Lower leg skin (tissue), 3 donors: ENCODE data around the gene MNT.

Experiments used
- CTCF ChIP-seq, 3 donors: fragments of 450-650 bp; IDR thresholded peaks; one replicate each; pipeline ENCODE4 v1.5.1; 2016; ENCODE audit warnings: antibody characterized with exemption in 3 of 3, mild to moderate bottlenecking in 3 of 3, moderate library complexity in 2 of 3
- POLR2A ChIP-seq, 2 donors: fragments of 450-650 bp; IDR thresholded peaks; one replicate each; pipeline ENCODE4 v1.6.1; 2016 to 2017; ENCODE audit warnings: antibody characterized with exemption in 2 of 2, mild to moderate bottlenecking in 1 of 2, moderate library complexity in 1 of 2

GRCh38 chr17:2386400-2387085, 14.3 kb downstream of the MNT start:
- TF ChIP-seq CTCF (IDR thresholded peaks at IDR 0.05) (no peak), POLR2A (IDR thresholded peaks at IDR 0.05) (no peak)
